Mesodermal cell (in vitro differentiated cells): ENCODE measurements around the gene GEMIN8.
A peak's percentile ranks its signal among the peaks of the same experiment; 100 is the strongest.

Experiments
- H3K27ac ChIP-seq: 2 replicates; pipeline ENCODE4 v1.7.0; 2013; ENCODE audit warnings: mild to moderate bottlenecking, low read depth, low read length, moderate library complexity; ENCODE audit not compliant: severe bottlenecking
- H3K36me3 ChIP-seq: 2 replicates; pipeline ENCODE4 v1.7.1; 2013; ENCODE audit warnings: mild to moderate bottlenecking, low read length, moderate library complexity; ENCODE audit not compliant: control insufficient read depth, insufficient read depth
- H3K4me1 ChIP-seq: one replicate; pipeline ENCODE4 v1.7.1; 2013; ENCODE audit warnings: mild to moderate bottlenecking, low read length; ENCODE audit not compliant: insufficient read depth, control insufficient read depth, poor library complexity, severe bottlenecking
- H3K4me3 ChIP-seq: 2 replicates; pipeline ENCODE4 v1.7.0; 2013; ENCODE audit warnings: low read length, control low read depth, mild to moderate bottlenecking; ENCODE audit not compliant: insufficient read depth, poor library complexity, severe bottlenecking; ENCODE audit errors: extremely low read depth
- H3K9me3 ChIP-seq: 2 replicates; pipeline ENCODE4 v1.7.1; 2013; ENCODE audit warnings: mild to moderate bottlenecking, low read length, moderate library complexity; ENCODE audit not compliant: control insufficient read depth
- WGBS, 2 experiments: methylation state at CpG; one replicate each; pipeline ENCODE4 v1.1.5; 2013; ENCODE audit warnings: missing lambda C conversion rate in 2 of 2; ENCODE audit not compliant: insufficient coverage in 2 of 2; 5-methylcytosine and 5-hydroxymethylcytosine counted together

GEMIN8 gene

GRCh38 chrX:14039344-14039743, 9.7 kb upstream of the GEMIN8 start:
- Histone ChIP-seq H3K4me1 (no peaks in the 10 kb centered on the region), H3K36me3 (no peaks in the 10 kb centered on the region), H3K27ac (no peak overlapping the region), H3K9me3 (no peaks in the 10 kb centered on the region), H3K4me3 (no peak overlapping the region)
- WGBS, 2 experiments = no CpG with 5 or more reads among the region's 3 CpGs

GRCh38 chrX:14038375-14039085, 8.8 kb upstream of the GEMIN8 start:
- WGBS, 2 experiments = no CpG with 5 or more reads among the region's 3 CpGs
- Histone ChIP-seq H3K27ac (no peak overlapping the region), H3K4me1 (no peaks in the 10 kb centered on the region), H3K36me3 (no peaks in the 10 kb centered on the region), H3K9me3 (no peaks in the 10 kb centered on the region), H3K4me3 (no peak overlapping the region)

GRCh38 chrX:14032406-14032805, 2.7 kb upstream of the GEMIN8 start:
- Histone ChIP-seq H3K4me1 (peaks cover 3% of the 10 kb centered on the region), H3K36me3 (no peaks in the 10 kb centered on the region), H3K4me3 (no peak overlapping the region), H3K9me3 (no peaks in the 10 kb centered on the region), H3K27ac (no peak overlapping the region)
- no CpG with 5 or more reads among the region's 2 CpGs for WGBS, 2 experiments

GRCh38 chrX:14030174-14030530, 460 bp upstream of the GEMIN8 start:
- 0 to 16% methylated on average over 3 to 6 of the region's 7 CpGs for WGBS, 2 experiments
- Histone ChIP-seq H3K27ac (peak overlapping the region; percentile 81), H3K4me3 (peak overlapping the region; percentile 49), H3K36me3 (no peaks in the 10 kb centered on the region), H3K9me3 (no peaks in the 10 kb centered on the region), H3K4me1 (peaks cover 4% of the 10 kb centered on the region)

GRCh38 chrX:14029039-14029424, 660 bp downstream of the GEMIN8 start:
- H3K27ac ChIP-seq = peak overlapping the region; percentile 81
- peaks cover 4% of the 10 kb centered on the region for H3K4me1 ChIP-seq
- peak overlapping the region; percentile 49 for H3K4me3 ChIP-seq
- H3K9me3 ChIP-seq = no peaks in the 10 kb centered on the region
- 0 to 6% methylated on average over 2 to 3 of the region's 7 CpGs for WGBS, 2 experiments
- no peaks in the 10 kb centered on the region for H3K36me3 ChIP-seq

GRCh38 chrX:14028473-14028872, 1.2 kb downstream of the GEMIN8 start:
- Histone ChIP-seq H3K4me3 (peak overlapping the region; percentile 49), H3K36me3 (no peaks in the 10 kb centered on the region), H3K4me1 (peaks cover 4% of the 10 kb centered on the region), H3K27ac (peak overlapping the region; percentile 81), H3K9me3 (no peaks in the 10 kb centered on the region)
- WGBS, 2 experiments = 86% methylated on average over 1 of the region's 3 CpGs; no CpG with 5 or more reads in 1 of the 2 experiments

GRCh38 chrX:14027511-14028019, 2.1 kb downstream of the GEMIN8 start:
- no peaks in the 10 kb centered on the region for H3K9me3 ChIP-seq
- no peak overlapping the region for H3K27ac ChIP-seq
- H3K36me3 ChIP-seq = no peaks in the 10 kb centered on the region
- no peak overlapping the region for H3K4me3 ChIP-seq
- peaks cover 4% of the 10 kb centered on the region for H3K4me1 ChIP-seq

GRCh38 chrX:14027036-14027435, 2.7 kb downstream of the GEMIN8 start:
- H3K27ac ChIP-seq = no peak overlapping the region
- H3K4me1 ChIP-seq = peaks cover 4% of the 10 kb centered on the region
- no peaks in the 10 kb centered on the region for H3K9me3 ChIP-seq
- H3K4me3 ChIP-seq = no peak overlapping the region
- no CpG with 5 or more reads among the region's 1 CpG for WGBS, 2 experiments
- no peaks in the 10 kb centered on the region for H3K36me3 ChIP-seq

GRCh38 chrX:14026121-14026520, 3.6 kb downstream of the GEMIN8 start:
- H3K4me3 ChIP-seq = no peak overlapping the region
- no peak overlapping the region for H3K27ac ChIP-seq
- WGBS, 2 experiments = 83% methylated on average over 2 of the region's 7 CpGs; no CpG with 5 or more reads in 1 of the 2 experiments
- peaks cover 4% of the 10 kb centered on the region for H3K4me1 ChIP-seq
- no peaks in the 10 kb centered on the region for H3K9me3 ChIP-seq
- H3K36me3 ChIP-seq = no peaks in the 10 kb centered on the region

GRCh38 chrX:14022019-14022418, 7.7 kb downstream of the GEMIN8 start:
- Histone ChIP-seq H3K36me3 (peaks cover 10% of the 10 kb centered on the region), H3K9me3 (no peaks in the 10 kb centered on the region), H3K27ac (no peak overlapping the region), H3K4me1 (no peaks in the 10 kb centered on the region), H3K4me3 (no peak overlapping the region)

- Histone ChIP-seq H3K4me1 (no peaks in the 10 kb centered on the region), H3K36me3 (peaks cover 10% of the 10 kb centered on the region), H3K9me3 (no peaks in the 10 kb centered on the region), H3K4me3 (no peak overlapping the region), H3K27ac (no peak overlapping the region)
- 93 to 100% methylated on average over 1 to 2 of the region's 3 CpGs for WGBS, 2 experiments
These were observed 12.3 kb downstream of the GEMIN8 start for GRCh38 chrX:14017399-14017798.
